SK-N-DZ (cell line): ENCODE results near the gene MAN1A2.

ENCODE experiments used
- DNase-seq: peaks from one replicate; pipeline ENCODE4 v3.0.0-alpha.2; 2015; ENCODE audit warnings: low spot score

Gene MAN1A2

GRCh38 chr1:117493906-117494305 lies 126.7 kb downstream of the MAN1A2 start:
- no peak for DNase-seq

- no peak for DNase-seq
Observed at GRCh38 chr1:117495068-117495467, 127.8 kb downstream of the MAN1A2 start.

DNA sequence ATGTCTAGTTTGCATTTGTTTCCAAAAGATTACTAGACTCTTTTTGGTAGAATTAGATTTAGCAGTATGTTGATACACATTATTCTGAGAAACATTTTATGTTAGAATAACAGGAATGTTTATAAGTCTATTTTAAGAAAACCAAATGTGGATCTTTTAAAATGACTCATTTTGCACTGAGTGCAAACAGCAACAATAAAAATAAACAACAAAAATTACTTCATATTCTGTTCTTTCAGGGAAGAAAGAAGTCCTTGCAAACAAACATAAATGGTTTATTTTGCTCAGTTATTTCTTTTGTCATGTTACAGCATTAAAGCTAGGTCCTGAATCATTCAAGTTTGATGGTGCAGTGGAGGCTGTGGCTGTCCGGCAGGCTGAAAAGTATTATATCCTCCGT lies 131.8 kb downstream of the MAN1A2 start:
- DNase-seq, result no peak

DNA sequence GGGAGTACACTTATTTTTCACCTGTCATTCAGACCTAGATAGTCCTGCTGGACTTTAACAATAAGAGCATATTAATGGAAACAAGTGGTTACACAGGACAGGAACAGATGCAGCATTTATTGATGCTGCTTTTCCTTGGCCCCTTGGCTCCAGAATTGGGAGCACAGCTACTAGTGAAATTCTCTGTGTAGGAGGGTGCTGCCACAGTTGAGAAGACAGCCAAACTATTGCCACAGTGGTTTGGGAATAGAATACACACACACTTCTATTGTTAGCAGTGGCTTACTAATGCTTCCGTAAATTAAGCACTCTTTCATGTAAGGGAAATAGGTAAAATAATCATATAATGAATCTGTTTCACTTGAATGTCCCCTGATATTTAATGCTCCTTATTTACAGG lies 133.3 kb downstream of the MAN1A2 start:
- no peak for DNase-seq

GRCh38 chr1:117501281-117501680 lies 134.0 kb downstream of the MAN1A2 start:
- DNase-seq, result no peak

- no peak for DNase-seq
Observed at GRCh38 chr1:117511273-117511672, 144.0 kb downstream of the MAN1A2 start.

- no peak for DNase-seq
Observed at GRCh38 chr1:117512728-117513321, 145.6 kb downstream of the MAN1A2 start.

GRCh38 chr1:117523111-117523510 lies 155.9 kb downstream of the MAN1A2 start:
- DNase-seq, result no peak

DNA sequence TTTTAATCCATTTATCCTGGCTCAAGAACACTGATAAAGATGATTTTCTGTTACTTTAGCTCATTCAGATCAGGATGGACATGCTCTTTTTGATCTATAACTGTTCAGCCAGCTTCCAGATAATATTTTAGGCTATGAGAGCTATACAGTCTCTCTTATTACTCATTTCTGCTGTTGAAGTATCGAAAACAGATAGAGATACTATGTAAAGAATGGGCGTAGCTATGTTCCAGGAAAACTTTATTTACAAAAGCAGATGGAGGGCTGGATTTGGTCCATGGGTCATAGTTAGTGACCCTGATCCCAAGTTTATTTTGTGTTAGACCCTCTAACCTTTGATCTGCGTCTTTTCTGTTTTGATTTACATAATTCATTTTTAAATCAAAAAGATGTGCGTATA lies 159.8 kb downstream of the MAN1A2 start:
- no peak for DNase-seq

- DNase-seq, result no peak
Observed at GRCh38 chr1:117527566-117528102, 160.4 kb downstream of the MAN1A2 start.

- no peak for DNase-seq
Observed at GRCh38 chr1:117529683-117530082, 162.4 kb downstream of the MAN1A2 start.

DNA sequence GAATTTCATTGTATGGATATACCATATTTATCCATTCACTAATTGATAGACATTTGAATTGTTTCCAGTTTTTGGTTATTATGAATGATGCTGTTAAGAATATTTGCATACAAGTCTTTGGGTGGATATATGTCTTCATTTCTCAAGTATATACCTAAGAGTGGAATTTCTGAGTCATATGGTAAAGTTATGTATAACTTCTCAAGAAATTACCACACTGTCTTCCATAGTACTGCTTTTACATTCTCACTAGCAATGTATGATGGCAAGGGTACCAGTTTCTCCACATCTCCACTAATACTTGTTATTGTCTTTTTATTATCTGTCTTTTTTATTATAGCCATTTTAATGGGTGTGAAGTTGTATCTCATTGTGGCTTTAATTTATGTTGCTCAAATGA lies 164.0 kb downstream of the MAN1A2 start:
- no peak for DNase-seq

DNA sequence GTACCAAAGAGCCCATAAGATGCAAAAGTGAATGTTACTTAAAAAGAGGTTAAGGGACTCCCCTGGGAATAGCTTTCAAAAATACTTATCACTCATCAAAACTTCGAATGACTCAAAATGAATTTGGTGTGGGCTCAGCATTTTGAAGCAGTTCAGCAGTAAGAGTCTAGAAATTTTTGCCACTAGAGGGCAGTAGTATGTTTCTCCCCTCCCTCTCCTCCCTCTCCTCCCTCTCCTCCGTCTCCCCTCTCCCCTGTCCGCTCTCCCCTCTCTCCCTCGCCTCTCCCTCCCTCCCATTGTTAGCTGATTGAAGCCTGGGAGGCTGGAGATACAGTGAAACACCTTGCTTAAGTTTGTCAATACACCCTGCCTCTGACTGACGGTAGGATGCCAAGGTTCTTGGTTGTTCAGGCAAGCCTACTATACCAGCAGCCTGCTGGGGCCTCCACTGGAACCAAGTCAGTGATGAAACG lies 167.8 kb downstream of the MAN1A2 start:
- peak; percentile 40 for DNase-seq

DNA sequence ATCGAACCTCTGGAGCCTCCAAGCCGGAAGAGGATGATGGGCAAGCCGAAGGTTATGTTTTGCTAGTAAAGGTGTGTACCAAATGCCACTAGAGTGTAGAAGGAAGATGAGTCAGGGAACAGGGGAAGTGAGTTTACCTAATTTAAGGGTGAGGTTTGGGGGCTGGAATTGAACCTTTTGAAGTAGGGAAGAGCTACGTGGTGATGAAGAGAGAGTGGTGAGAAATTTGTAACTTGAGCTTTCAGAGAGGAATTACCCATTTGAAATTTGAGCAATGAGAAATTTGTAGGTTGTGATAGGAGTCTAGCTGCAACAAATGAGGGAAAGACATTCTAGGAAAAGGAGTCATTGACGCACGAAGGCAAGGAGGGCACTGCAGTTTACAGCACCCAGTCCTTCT lies 168.6 kb downstream of the MAN1A2 start:
- no peak for DNase-seq

- no peak for DNase-seq
Observed at GRCh38 chr1:117537291-117537920, 170.2 kb downstream of the MAN1A2 start.

DNA sequence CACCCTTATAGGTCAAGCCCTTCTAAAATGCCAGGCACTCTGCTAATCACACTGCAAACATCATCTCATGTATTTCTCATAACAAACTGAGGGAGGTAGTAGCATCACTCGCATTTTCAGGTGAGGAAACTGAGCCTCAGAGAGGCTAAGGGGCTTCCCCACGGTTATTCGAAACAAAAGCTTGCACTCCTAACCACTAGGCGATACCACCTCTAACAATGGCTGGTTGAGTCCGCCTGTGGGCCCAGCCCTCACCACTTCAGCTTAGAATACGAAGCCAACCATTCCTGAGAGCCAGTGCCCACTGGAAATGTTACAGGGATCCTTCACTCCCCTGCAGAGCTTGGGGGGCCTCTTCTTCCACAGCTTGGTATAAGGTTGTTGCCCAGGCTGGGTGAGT lies 173.3 kb downstream of the MAN1A2 start:
- DNase-seq, result no peak

GRCh38 chr1:117541003-117541402 lies 173.8 kb downstream of the MAN1A2 start:
- DNase-seq, result no peak

GRCh38 chr1:117541585-117541984 lies 174.3 kb downstream of the MAN1A2 start:
- no peak for DNase-seq

DNA sequence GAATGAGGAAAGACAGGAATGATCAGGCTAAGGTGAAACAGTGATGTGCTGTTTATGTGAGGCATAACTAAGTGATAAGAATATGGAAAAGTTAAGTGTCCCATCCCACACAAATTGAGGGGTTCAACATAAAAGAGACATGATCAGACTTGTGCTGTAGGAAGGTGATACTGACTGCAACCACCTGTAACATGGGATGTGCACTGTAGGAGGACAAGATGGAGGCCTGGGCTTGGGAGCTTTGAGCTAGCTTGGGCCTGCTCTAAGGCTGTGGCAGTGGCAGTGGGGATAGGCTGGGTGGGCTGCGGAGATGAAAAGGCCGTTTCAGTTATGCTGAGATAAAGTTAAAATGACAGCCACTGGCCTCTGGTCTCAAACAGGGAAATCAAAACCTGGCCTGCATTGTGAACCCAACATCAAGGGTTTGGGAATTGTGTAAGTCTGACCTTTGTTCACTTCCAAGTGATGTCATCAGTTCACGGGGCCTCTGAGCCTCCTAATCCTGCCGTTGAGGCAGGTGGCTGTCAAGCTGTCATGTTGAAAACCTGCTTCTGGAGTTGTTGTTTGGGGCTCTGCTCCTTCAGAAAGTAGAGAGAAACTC lies 177.4 kb downstream of the MAN1A2 start:
- DNase-seq, result no peak

GRCh38 chr1:117546467-117546866 lies 179.2 kb downstream of the MAN1A2 start:
- no peak for DNase-seq

DNA sequence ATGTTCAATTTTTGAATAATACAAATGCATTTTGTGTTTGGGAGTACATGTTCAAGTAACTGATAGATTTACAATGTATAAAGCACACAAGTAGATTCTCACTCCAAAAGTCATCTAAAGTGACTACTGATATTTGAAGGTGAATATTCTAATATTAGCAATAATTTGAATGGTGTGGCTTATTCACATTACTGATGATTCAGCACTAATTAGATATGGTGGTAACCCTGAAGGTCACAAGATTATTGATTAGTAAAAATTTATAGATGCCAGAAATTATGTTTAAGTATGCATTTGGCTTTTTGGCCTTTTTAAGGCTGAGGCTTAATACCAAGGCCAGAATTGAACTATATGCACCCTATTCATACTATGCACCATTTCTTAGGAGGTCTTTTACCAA lies 186.2 kb downstream of the MAN1A2 start:
- DNase-seq, result no peak

DNA sequence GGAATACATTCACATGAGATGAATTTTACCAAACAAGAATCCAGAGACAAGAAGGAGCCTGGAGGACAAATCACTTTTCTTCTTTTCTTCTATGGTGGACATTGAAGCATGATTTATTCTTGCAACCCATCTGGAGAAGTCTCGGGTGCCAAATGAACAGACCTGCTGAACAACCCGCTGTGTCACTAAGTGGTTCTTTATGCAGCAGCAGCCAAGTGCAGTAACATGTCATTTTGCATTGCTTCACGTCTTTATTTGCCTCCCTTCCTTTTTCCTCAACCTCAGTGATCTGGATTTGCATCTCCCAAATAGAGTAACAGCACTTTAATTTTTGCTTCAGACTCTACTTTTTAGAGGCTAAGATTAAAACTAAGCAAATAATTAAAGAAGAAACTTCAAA lies 188.6 kb downstream of the MAN1A2 start:
- no peak for DNase-seq

- no peak for DNase-seq
Observed at GRCh38 chr1:117556341-117556740, 189.1 kb downstream of the MAN1A2 start.
